HG02884 (cell line): ENCODE results near the gene FANK1.

ENCODE experiments used
- ATAC-seq: cut with Tn5 transposase; IDR thresholded peaks from one replicate; pipeline ENCODE4 v1.9.1; 2021; ENCODE audit warnings: mild to moderate bottlenecking, moderate library complexity; ENCODE audit not compliant: unreplicated experiment

The FANK1 gene, protein sequence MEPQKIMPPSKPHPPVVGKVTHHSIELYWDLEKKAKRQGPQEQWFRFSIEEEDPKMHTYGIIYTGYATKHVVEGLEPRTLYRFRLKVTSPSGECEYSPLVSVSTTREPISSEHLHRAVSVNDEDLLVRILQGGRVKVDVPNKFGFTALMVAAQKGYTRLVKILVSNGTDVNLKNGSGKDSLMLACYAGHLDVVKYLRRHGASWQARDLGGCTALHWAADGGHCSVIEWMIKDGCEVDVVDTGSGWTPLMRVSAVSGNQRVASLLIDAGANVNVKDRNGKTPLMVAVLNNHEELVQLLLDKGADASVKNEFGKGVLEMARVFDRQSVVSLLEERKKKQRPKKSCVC

DNA sequence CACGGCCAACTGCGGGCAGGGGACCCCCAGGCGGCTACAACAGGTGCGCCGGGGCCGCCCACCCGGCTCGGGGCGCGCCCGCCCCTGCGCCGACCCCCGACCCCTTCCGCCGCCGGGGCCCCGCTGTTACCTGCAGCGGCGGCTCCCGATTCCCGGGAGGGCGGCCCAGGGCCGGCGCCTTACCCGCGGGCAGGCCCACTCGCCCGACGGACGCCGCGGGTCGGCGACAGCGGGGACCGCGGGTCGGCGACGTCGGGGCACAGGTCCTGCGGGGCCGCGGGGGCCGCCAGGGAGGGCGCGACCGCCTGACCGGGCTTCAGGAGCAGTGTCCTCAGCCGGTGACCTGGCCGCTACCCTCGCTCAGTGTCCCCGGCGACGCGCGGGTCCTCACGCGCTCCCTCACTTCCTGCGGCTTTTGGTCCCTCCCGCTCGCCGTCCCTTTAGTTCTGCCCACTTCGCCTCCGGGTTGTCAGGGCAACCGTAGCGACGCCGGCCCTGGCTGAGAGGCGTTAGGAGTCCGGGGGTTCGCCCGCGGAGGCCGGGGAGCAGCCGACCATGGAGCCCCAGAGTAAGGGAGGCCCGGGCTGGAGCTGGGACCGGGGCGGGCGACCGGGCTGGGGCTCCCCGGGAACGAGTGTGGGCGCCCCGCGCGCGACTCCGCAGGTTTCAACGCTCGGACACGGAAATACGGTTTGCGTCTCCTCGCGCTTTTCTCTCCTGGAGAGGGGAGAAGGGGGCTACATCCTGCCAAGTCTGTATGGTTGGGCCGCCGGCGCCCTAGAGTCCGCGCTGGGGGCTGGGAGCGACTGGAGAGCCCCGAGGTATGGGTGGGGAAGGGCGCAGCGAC, at the start of gene FANK1:
TSS of gene FANK1 (plus strand) at position 477 of the 847 bp plus-strand sequence. CDS start at position 556, 79 bp downstream.
- ATAC-seq, result peak; percentile 79

DNA sequence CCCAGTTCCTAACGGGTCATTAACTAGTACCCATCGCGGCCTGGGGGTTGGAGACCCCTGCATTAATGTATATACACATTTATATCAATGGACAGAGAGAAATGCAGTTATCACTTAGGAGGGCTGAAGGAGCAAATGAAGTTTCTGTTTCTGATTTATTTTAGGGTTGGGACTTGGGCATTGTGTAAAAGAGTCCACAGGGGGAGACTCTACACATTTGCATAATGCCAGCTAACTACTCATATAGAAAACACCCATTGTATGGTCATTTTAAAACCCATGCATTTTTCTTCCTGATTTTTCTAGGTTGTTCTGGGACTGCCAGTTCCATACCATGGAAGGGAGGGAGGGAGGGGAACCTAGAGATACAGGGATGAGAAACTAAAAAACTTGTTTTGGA, 49.5 kb upstream of the FANK1 start:
- ATAC-seq, result no peak

DNA sequence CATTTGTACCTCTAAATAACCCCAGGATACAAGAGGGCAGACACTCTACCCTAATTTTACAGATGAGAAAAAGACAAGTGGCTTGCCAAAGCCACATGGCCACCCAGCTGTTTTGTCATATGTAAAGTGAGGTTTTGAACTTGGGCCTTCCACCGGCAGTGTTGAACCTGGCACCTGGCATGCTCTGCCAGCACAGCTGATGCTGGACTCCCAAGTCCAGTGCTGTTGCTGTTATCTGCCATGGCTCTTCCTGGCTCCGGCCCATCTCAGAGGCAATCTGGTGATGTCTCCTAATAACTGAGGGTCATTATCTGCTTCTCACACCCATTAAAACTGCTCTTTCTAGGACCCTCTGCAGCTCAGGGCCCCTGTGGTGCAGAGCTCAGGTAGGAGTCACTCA, 48.0 kb upstream of the FANK1 start:
- ATAC-seq, result no peak

DNA sequence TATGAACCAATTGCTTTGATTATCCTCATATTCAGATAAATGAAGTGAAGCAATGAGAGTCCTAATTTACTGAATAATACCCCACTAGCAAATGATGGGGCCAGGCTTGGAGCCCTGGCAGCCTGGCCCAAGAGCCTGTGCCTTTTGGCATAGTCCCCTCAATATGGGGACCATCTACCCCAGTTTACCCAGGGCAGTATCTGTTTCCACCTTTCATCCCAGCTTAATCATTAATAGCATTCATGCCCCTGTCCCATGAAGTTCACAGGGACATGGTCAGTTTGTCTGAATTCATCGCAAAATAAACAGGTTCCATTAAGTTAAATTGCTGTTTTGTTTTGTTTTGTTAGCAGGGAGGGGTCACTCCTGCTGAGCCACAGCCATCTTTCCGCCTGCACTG, 47.5 kb upstream of the FANK1 start:
- ATAC-seq, result no peak

DNA sequence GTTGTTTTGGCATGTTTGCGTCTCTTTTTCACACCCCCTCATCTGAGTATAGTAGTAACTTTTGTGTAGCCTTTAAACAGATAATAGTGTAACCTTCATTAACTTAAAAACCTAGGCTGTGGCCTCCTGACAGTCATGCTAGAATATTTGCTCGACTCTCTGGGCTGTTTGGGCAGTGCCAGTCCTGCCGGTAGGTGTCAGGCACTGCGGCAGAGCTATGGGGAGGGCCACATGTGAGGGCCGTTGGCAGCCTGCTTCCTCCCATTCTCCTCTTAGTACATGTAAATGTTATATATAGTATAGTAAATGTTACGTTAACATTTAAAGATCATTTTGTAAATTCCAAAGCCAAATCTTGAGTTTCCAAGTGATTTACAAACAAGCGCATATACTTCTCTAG, 46.9 kb upstream of the FANK1 start:
- ATAC-seq, result no peak

DNA sequence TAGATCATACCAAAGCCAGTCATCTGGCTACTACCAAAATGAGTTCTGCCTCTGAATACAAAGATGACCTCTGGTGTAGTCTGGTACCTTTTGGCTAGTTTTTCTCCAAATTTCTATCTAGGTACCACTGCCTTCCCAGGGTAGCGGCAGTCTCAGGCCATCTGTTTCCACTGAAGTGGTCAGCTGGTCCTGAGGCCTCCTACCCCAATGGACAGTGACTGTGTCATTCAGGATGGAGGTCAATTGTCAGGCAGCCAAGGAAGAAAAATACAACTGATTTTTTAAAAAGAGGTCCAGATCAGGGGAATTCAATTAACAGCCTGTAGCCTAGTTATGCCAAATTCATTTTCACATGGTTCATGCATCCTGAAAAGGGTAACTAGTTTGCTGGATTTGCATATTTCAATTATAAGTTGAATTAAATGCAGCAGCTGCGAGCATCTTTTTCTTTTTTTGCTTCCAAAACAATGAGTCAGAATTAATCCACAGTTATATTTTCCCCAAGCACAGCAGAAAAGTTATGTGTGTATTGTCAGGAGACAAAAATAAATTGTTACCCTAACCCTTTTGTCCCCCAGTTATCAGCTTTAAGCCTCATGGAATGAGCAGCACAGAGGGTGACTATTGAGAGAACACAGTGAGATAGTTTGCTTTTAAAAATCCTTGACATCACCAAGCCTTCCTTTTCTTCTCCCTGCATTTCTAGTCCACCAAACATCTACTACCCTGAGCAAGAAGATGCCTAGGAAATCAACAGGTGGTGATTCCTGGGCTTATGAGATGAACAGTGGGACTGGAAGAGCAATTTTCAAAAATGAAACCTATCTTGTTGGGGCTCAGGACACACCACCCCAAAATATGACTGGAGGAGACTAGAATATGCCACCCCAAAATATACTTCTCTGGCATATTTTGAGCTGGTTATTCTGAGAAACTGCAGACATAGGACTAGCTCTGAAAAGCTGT, 45.3 kb upstream of the FANK1 start:
- no peak for ATAC-seq

DNA sequence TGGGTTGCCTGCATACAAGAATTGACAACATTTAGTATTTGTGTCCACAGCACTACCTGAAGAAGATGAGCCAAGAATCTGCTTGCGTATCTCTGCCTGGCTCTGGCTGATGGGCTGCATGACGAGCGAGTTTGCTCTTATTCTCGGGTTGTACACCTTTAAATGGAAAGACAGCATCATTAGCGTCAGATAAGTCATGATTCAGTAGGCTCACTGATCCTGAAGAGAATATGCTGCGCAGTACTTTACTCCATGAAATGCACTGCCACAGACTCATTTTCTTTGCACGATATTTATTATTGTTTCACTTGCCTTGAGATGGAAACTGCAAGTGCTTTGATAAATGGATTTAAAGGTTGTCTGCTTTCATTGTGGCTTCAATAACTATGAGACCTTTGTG, 43.9 kb upstream of the FANK1 start:
- no peak for ATAC-seq

DNA sequence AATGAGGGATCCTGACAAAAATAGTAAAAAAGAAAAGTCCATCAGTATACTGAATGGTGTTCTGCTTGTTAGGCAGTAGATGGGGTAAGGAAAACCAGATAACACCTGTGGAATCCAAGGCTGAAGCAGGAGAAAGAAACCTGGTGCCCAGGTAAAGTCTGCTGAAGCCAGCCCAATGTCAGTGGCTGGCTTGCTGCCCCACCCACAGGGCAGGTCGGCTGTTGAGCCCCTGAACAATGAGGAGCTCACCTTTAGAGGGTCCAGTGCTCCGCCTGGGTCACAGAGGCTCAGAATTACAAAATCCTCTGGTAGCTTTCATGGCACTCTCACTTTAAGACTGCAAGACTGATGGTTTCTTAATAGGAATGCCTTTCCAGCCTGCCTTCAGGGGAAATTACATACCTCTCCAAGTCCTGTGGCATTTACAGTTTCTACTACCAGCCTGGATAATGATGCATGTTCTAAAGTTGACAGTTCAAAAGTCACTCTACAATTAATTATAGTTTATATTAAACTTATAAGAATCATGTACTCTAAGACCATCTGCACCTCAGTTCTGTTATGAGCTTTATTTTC, 39.1 kb upstream of the FANK1 start:
- no peak for ATAC-seq

DNA sequence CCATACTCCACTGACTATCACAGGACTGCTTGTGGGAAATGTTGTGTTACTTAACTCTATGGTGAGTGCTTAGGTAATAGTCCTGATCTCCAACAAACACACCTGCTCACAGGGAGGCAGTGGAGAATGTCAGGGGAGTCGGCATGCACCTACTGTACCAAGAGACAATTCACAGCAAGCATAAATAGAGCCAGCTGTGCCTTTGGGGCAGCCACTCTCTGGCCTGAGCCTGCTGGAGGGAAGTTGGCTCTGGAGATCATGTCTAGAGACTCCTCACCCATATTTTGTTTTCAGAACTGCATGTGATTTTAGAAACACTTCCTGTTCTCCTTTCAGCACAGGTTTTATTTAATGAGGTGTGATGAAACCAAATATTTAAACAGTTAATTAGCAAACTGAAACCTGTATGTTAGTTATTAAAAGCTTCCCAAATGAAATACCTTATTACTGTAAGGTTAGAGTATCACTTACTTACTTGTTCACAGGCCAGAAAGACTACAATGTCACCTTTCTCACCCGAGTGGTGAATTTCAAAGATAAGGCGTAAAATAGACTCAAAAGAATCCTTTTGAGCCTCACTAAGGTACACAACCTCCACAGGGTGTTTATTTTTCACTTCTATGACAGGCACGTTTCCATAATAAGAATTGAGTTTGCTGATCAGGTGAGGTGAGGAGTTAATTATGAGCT, 37.1 kb upstream of the FANK1 start:
- no peak for ATAC-seq

DNA sequence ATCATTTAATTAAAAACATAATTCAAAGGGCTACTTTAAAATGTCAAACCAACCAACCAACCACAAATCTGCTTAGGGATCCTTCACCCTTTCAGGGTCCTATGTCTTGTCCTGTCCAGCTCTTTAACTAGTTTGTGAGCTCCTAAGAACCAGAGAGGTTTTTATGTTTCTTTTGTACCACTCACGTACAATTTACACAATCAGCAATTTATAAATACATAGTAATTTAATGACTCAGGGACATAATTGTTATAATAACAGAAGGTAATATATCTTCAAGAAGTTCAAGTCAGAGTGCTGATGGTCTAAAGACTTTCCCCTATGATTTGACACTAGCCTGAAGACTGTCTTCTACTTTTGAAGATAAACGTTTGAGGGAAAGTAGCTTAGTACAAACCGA, 31.2 kb upstream of the FANK1 start:
- ATAC-seq, result no peak

DNA sequence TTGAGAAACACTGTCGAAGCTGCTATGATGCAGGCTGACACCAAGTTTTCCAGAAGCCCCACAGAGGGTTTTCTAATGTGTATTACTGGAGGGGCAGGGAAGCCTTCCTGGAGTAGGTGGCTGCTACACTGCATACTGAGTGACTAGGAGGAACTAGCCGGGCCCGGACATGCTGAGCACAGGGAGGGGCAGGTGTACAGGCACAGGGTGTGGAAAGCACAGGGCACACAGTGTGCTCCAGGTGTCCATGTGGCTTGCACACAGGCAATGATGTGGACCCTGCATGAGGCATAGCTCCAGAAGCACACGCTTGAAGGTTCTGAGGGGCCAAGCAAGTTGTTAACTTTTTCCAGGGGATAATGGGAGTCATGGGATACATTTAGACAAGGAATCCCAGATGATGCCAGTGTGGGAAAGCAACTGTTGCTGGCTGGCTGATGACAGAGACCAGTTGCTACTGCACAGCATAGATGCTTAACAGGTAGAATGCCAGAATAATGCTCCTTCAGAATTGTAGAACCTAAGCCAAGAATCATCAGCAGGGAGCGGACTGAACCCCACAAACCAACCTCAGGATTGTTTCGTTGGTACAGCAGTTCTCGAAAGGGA, 29.8 kb upstream of the FANK1 start:
- no peak for ATAC-seq

DNA sequence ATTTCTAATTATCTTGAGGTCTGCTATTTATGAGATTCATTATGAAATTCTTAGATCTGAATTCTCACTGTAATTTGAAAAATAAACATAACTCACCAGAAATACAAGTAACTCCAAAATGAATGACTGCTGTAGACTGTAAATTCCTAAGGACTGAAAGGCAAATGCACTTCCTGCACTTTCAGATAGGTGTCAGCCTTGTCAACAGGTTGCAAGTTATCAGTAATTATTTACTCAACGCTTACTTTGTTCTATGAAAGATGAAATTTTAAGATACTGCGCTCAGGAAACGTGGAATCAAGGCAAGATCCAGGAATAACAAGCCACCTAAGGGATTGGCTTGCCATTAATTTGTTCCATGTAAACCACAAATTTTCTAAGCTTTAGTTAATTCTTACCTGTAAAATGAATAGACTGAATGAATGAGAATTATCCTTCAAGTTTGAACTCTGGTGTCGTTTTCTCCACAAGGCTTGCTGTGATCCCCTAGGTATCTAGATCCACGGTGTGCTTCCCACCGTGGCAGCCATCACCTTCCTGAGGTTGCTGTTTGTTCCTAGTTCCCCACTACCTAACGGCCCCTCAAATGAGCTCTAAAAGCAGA, 27.9 kb upstream of the FANK1 start:
- no peak for ATAC-seq

DNA sequence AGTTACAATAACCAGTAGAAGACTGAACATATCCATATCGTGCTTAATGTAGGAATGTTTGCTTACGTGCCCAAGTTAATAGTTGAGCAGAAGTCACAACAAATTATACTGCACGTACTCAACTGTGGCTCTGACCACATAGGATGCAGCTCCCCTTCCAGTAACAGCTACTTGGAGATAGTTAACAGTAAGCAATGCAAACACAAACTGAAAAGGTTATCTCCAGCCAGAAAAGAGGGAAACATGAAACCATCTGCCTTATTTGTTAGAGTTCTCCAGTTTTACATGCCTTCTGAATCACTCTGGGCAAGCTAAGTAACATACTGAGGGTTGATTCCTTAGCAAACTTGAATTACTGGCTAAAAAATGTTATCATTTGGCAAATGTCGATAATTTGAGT, 25.0 kb upstream of the FANK1 start:
- no peak for ATAC-seq

DNA sequence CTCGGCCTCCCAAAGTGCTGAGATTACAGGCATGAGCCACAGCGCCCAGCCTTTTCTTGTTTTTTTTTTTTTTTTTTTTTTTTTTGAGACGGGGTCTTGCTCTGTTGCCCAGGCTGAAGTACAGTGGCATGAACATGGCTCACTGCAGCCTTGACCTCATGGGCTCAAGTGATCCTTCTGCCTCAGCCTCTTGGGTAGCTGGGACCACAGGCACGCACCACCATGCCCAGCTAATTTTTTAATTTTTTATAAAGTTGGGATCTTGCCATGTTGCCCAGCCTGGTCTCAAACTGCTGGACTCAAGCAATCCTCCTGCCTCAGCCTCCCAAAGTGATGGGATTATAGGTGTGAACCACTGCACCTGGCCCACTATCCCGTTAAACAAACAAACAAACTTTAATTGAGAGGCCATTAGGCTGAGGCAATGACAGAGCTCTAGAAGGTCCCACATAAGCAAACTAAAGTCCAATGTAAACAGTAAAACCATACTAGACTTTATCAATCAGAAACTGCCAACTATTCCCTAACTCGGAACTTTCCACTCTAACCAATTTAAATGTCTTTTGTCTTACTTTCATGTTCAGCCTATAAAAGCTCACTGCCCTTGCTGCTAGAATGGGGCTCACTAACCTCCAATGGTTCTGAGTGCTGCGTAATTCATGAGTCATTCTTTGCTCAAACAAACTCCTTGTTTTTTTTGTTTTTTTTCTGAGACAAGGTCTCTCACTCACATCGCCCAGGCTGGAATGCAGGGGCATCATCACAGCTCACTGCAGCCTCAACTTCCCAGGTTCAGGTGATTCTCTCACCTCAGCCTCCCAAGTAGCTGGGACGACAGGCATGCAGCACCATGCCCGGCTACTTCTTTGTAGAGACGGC, 17.2 kb upstream of the FANK1 start:
- no peak for ATAC-seq

DNA sequence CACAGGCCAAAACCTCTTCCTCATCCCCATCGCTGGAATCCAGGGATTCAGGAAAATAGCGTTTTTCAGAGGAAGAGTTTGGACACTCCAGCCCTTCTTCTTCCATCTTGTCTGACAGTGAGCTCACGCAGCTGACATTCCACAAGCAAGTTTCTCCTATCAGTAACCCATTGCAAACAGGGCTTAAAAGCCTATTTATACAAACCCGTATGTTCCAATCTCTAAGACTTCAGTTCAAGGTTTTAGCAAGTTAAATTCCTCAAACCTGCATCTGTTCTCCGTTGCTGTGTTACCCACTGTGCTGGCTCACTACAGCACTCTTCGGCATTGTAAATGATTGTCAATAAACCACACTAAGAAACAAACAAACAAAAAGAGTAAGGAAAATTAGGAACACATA, 15.6 kb upstream of the FANK1 start:
- ATAC-seq, result no peak

DNA sequence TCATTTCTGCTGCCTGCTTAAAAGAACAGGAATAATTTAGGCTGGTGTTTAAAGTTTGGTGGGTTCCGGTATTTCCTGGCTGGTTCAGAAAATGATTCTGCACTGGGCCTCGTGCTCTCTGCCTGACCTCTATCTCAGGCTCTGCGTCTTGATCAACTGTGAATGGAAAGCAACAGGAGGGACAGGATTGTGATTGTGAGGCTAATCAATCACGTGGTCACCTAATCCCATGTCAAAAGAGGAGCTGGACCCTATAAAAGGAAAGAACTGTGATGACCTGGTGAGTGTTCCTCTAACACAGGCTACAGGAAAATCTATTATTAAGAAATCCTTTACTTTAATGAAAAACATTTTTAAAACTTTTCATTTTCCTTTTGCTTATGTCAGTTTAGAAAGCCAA, 15.2 kb upstream of the FANK1 start, which contains the start of gene DHX32:
TSS of gene DHX32 (minus strand) at position 101 of the 400 bp plus-strand sequence. CDS start 468 bp downstream, outside the sequence.
- ATAC-seq, result no peak

DNA sequence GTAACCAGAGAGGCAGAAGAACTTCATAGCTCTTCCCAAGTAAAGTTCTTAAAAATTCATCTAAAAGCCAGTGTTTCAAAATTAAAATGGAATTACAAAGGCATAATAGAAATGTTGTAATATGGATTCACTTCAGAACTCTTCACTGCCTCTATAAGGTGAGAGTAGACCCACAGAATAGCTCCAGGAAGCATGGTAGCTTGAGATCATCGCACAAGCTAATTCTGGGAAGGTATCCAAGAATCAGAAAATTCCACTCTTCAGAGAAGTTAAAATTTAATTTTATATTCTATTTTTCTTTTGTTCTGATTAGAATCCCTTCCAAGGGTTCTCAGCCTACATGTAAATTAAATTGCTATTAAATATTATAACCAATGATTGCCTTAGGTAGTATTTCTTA, 13.8 kb upstream of the FANK1 start:
- no peak for ATAC-seq

DNA sequence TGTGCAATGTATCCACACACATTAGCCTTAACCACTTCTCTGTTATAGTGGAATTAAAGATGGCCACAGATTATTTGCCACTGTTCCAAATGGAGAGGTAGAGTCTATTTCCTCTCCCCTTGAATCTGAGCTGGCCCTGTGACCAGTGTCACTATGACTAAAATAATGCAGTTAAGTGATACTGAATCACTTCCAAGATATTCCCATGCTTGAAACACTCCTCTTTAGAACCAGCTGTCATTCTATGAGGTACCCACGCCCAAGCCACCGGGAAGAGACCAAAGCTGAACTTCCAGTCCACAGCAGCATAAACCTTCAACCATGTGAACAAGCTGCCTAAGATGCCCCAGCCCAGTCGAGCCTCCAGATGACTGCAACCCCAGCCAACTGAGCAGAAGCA, 13.2 kb upstream of the FANK1 start:
- no peak for ATAC-seq
